AG04449 (cell line): ENCODE data around the gene DNASE1L2.
A peak's percentile ranks its signal among the peaks of the same experiment; 100 is the strongest.

Experiments used
- CTCF ChIA-PET: fragments of 350-600 bp; formaldehyde crosslinking; extraction: SDS; loops from one replicate; lab custom pipeline; 2021; ENCODE audit warnings: antibody characterized with exemption; lab: Yijun Ruan, JAX
- POLR2A ChIA-PET: fragments of 400-600, 350-600 bp; formaldehyde crosslinking; extraction: SDS; loops from one replicate; lab custom pipeline; 2020; ENCODE audit warnings: antibody characterized with exemption, inconsistent platforms; lab: Yijun Ruan, JAX
- DNase-seq: peaks from one replicate; pipeline ENCODE4 v3.0.0-alpha.2; 2010; ENCODE audit warnings: low read depth, low spot score
- H3K4me3 ChIP-seq: 2 replicates; pipeline ENCODE4 v1.5.1; 2011; ENCODE audit warnings: low read depth, mild to moderate bottlenecking, control low read depth, low read length
- CTCF ChIP-seq: IDR thresholded peaks from one replicate; pipeline ENCODE4 v1.5.1; 2011; ENCODE audit warnings: mild to moderate bottlenecking, moderate library complexity, low read length, control low read depth, inconsistent platforms; ENCODE audit not compliant: insufficient read depth; ENCODE audit errors: missing control alignments

DNASE1L2 gene

GRCh38 chr16:2267913-2268666, 31.8 kb downstream of the DNASE1L2 start, which contains the start of gene RNPS1:
Gene RNPS1, minus strand, starts transcription at chr16:2268126. Its CDS starts 3,483 bp downstream, at chr16:2264643.
- ChIA-PET CTCF (interaction anchor here (1.2 to 7.2 kb wide), 2 partner anchors 15 to 232 kb away, joined by 3 to 44 read pairs; partner anchors contain the start of gene ECI1), POLR2A (interaction anchor here (0.8 to 1.3 kb wide), 5 partner anchors 17 to 269 kb away, joined by 3 to 6 read pairs (median 4); partner anchors contain the start of genes AMDHD2, ECI1, PDPK1 and TRAF7)
- peak; percentile 56 for DNase-seq
- peak within 1 kb of the TSS; percentile 98 for H3K4me3 ChIP-seq
- TF ChIP-seq CTCF, result no peak

- CTCF ChIA-PET, result interaction anchor here (0.9 to 1.5 kb wide), 4 partner anchors 12 to 231 kb away, joined by 4 to 6 read pairs (median 5); partner anchors contain the start of gene ABCA3
- H3K4me3 ChIP-seq, result no peak overlapping the region; the same call in 1 of the 2 replicates
- DNase-seq, result no peak
- no peak for TF ChIP-seq CTCF
- POLR2A ChIA-PET, result no interaction called here
Measured at GRCh38 chr16:2270070-2270462, 33.8 kb downstream of the DNASE1L2 start.

GRCh38 chr16:2270588-2271470, 34.6 kb downstream of the DNASE1L2 start:
- TF ChIP-seq CTCF, result no peak
- POLR2A ChIA-PET, result no interaction called here
- no peak overlapping the region for H3K4me3 ChIP-seq
- CTCF ChIA-PET, result interaction anchor here (0.8 to 1.9 kb wide), 6 partner anchors 19 to 231 kb away, joined by 3 to 6 read pairs (median 4); partner anchors contain the start of genes ABCA3 and ECI1
- no peak for DNase-seq

GRCh38 chr16:2271848-2272461, 35.7 kb downstream of the DNASE1L2 start:
- no peak overlapping the region for H3K4me3 ChIP-seq
- CTCF ChIA-PET, result interaction anchor here (0.8 to 1.9 kb wide), 3 partner anchors 21 to 229 kb away, joined by 3 to 5 read pairs (median 3); partner anchors contain the start of genes ABCA3 and ECI1
- DNase-seq, result no peak
- POLR2A ChIA-PET, result no interaction called here
- TF ChIP-seq CTCF, result no peak

GRCh38 chr16:2273484-2273883, 37.2 kb downstream of the DNASE1L2 start:
- no peak for DNase-seq
- no peak for TF ChIP-seq CTCF
- ChIA-PET POLR2A (no interaction called here), CTCF (no interaction called here)
- H3K4me3 ChIP-seq, result no peak overlapping the region
